ENCODE measurements around the gene SLC9C1.

DNA sequence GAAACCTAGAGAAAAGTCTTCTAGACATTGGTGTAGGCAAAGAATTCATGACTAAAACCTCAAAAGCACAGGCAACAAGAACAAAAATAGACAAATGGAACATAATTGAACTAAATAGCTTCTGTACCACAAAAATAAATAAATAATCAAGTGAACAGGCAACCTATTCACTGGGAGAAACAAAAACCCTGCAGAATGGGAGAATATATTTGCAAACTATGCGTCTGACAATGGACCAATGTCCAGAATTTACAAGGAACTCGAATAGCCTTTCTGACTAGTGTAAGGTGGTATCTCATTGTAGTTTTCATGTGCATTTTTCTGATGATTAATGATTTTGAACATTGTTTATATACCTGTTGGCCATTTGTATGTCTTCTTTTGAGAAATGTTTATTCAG, 124.0 kb downstream of the SLC9C1 start:
- TF ChIP-seq, protein P1, sequence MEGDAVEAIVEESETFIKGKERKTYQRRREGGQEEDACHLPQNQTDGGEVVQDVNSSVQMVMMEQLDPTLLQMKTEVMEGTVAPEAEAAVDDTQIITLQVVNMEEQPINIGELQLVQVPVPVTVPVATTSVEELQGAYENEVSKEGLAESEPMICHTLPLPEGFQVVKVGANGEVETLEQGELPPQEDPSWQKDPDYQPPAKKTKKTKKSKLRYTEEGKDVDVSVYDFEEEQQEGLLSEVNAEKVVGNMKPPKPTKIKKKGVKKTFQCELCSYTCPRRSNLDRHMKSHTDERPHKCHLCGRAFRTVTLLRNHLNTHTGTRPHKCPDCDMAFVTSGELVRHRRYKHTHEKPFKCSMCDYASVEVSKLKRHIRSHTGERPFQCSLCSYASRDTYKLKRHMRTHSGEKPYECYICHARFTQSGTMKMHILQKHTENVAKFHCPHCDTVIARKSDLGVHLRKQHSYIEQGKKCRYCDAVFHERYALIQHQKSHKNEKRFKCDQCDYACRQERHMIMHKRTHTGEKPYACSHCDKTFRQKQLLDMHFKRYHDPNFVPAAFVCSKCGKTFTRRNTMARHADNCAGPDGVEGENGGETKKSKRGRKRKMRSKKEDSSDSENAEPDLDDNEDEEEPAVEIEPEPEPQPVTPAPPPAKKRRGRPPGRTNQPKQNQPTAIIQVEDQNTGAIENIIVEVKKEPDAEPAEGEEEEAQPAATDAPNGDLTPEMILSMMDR (IDR thresholded peaks at IDR 0.05), result no peak
- TF ChIP-seq POLR2A (IDR thresholded peaks at IDR 0.05) (no peak), EP300 (IDR thresholded peaks at IDR 0.05; ENCODE audit: low read depth) (no peak), POLR2AphosphoS5 (IDR thresholded peaks at IDR 0.05) (no peak)
